Mesenchymal stem cell (in vitro differentiated cells and primary cell): ENCODE measurements around the gene PSTPIP2.

Experiments used
- DNase-seq: peaks from one replicate; pipeline ENCODE4 v3.0.0-alpha.2; 2013
- H2AFZ ChIP-seq: one replicate; pipeline ENCODE4 v1.6.1; 2013; ENCODE audit warnings: low read depth, mild to moderate bottlenecking, control low read depth, inconsistent platforms, low read length, moderate library complexity
- H2AK5ac ChIP-seq: 2 replicates; pipeline ENCODE4 v1.6.1; 2013; ENCODE audit warnings: low read length, moderate library complexity, mild to moderate bottlenecking, inconsistent platforms; ENCODE audit not compliant: severe bottlenecking
- H2BK120ac ChIP-seq: one replicate; pipeline ENCODE4 v1.6.1; 2013; ENCODE audit warnings: low read depth, mild to moderate bottlenecking, inconsistent platforms, low read length, moderate library complexity
- H2BK12ac ChIP-seq, 2 experiments: one replicate each; pipeline ENCODE4 v1.6.1; 2013; ENCODE audit warnings: inconsistent platforms in 2 of 2, low read length in 2 of 2, mild to moderate bottlenecking in 2 of 2, moderate library complexity in 2 of 2, control low read depth in 1 of 2
- H2BK15ac ChIP-seq: one replicate; pipeline ENCODE4 v1.6.1; 2013; ENCODE audit warnings: mild to moderate bottlenecking, low read depth, inconsistent platforms; ENCODE audit not compliant: poor library complexity, severe bottlenecking
- H2BK5ac ChIP-seq: 2 replicates; pipeline ENCODE4 v1.6.1; 2013; ENCODE audit warnings: low read depth, mild to moderate bottlenecking, low read length, control low read depth, inconsistent platforms; ENCODE audit not compliant: poor library complexity, severe bottlenecking
- H3K14ac ChIP-seq, 2 experiments: one replicate each; pipeline ENCODE4 v1.6.1; 2013; ENCODE audit warnings: inconsistent platforms in 2 of 2, low read length in 2 of 2, control low read depth in 1 of 2, mild to moderate bottlenecking in 1 of 2, moderate library complexity in 1 of 2
- H3K18ac ChIP-seq, 2 experiments: one replicate each; pipeline ENCODE4 v1.6.1; 2013; ENCODE audit warnings: inconsistent platforms in 2 of 2, low read length in 2 of 2, control low read depth in 1 of 2, low read depth in 1 of 2, mild to moderate bottlenecking in 1 of 2
- H3K23ac ChIP-seq, 2 experiments: one replicate each; pipeline ENCODE4 v1.6.1; 2013; ENCODE audit warnings: inconsistent platforms in 2 of 2, low read length in 2 of 2, mild to moderate bottlenecking in 2 of 2, moderate library complexity in 2 of 2, control low read depth in 1 of 2
- H3K27ac ChIP-seq: 2 replicates; pipeline ENCODE4 v1.5.1; 2013; ENCODE audit warnings: mild to moderate bottlenecking, moderate library complexity, low read length, control low read depth, inconsistent platforms; ENCODE audit not compliant: poor library complexity, severe bottlenecking
- H3K27me3 ChIP-seq, 2 experiments: 2 replicates each; pipeline versions ENCODE4 v1.6.1 to v1.7.0; 2013; ENCODE audit warnings: low read length in 2 of 2, mild to moderate bottlenecking in 2 of 2, moderate library complexity in 2 of 2, control low read depth in 1 of 2, inconsistent platforms in 1 of 2; ENCODE audit not compliant: control insufficient read depth in 1 of 2, insufficient read depth in 1 of 2
- H3K36me3 ChIP-seq, 2 experiments: 2 replicates each; pipeline versions ENCODE4 v1.6.1 to v1.7.0; 2013; ENCODE audit warnings: low read length in 2 of 2, control low read depth in 1 of 2, inconsistent platforms in 1 of 2, low read depth in 1 of 2, mild to moderate bottlenecking in 1 of 2; ENCODE audit not compliant: insufficient read depth in 2 of 2, control insufficient read depth in 1 of 2
- H3K4ac ChIP-seq, 2 experiments: one replicate each; pipeline ENCODE4 v1.6.1; 2013; ENCODE audit warnings: inconsistent platforms in 2 of 2, low read length in 2 of 2, mild to moderate bottlenecking in 2 of 2, moderate library complexity in 2 of 2, control low read depth in 1 of 2, low read depth in 1 of 2
- H3K4me1 ChIP-seq: 2 replicates; pipeline ENCODE4 v1.6.1; 2013; ENCODE audit warnings: low read depth, low read length, control low read depth; ENCODE audit not compliant: control insufficient read depth, insufficient read depth
- H3K4me2 ChIP-seq: 2 replicates; pipeline ENCODE4 v1.6.1; 2013; ENCODE audit warnings: low read length, mild to moderate bottlenecking, inconsistent platforms; ENCODE audit not compliant: poor library complexity, severe bottlenecking
- H3K4me3 ChIP-seq, 2 experiments: 2 replicates each; pipeline versions ENCODE4 v1.5.1 to v1.7.0; 2013; ENCODE audit warnings: low read length in 2 of 2, mild to moderate bottlenecking in 2 of 2, control low read depth in 1 of 2, low read depth in 1 of 2; ENCODE audit not compliant: insufficient read depth in 1 of 2
- H3K79me1 ChIP-seq: replicated peaks from 2 replicates; pipeline ENCODE4 v1.6.1; 2013; ENCODE audit warnings: mild to moderate bottlenecking, control low read depth, low read length, inconsistent platforms; ENCODE audit not compliant: poor library complexity, severe bottlenecking
- H3K9ac ChIP-seq: 2 replicates; pipeline ENCODE4 v1.7.0; 2013; ENCODE audit warnings: mild to moderate bottlenecking, low read length, moderate library complexity
- H3K9me3 ChIP-seq: 2 replicates; pipeline ENCODE4 v1.7.0; 2013; ENCODE audit warnings: mild to moderate bottlenecking, low read length; ENCODE audit not compliant: control insufficient read depth
- H4K8ac ChIP-seq: one replicate; pipeline ENCODE4 v1.6.1; 2013; ENCODE audit warnings: inconsistent platforms, mild to moderate bottlenecking, low read length, moderate library complexity
- H4K91ac ChIP-seq: one replicate; pipeline ENCODE4 v1.6.1; 2013; ENCODE audit warnings: mild to moderate bottlenecking, low read length, inconsistent platforms
- WGBS: methylation state at CpG from one replicate; pipeline ENCODE4 v1.1.7; 2013; ENCODE audit warnings: mixed read lengths; 5-methylcytosine and 5-hydroxymethylcytosine counted together

The PSTPIP2 gene

GRCh38 chr18:45991788-45992187 is 80.3 kb downstream of the PSTPIP2 start:
- Histone ChIP-seq H2AFZ (no peak overlapping the region), H3K27ac (no peak overlapping the region), H3K9ac (no peak overlapping the region), H3K4me3 (no peak overlapping the region), H4K8ac (no peak overlapping the region), H2BK15ac (no peak overlapping the region), H3K4ac (no peak overlapping the region), H3K4me1 (peaks cover 2% of the 10 kb centered on the region), H3K14ac (no peak overlapping the region), H3K23ac (no peak overlapping the region), H4K91ac (no peak overlapping the region), H2BK12ac (no peak overlapping the region), H3K18ac (no peak overlapping the region), H2BK5ac (no peak overlapping the region), H2BK120ac (no peak overlapping the region), H3K79me1 (no peaks in the 10 kb centered on the region), H3K4me2 (no peak overlapping the region), H3K27me3 (no peaks in the 10 kb centered on the region), H3K36me3 (peaks cover 11 to 36% of the 10 kb centered on the region in 2 experiments), H2AK5ac (no peak overlapping the region), H3K9me3 (no peaks in the 10 kb centered on the region)
- no peak for DNase-seq
- whole genome bisulfite sequencing = 100% methylated on average over 3 of the region's 3 CpGs

- Histone ChIP-seq H3K4ac (no peak overlapping the region), H2BK15ac (no peak overlapping the region), H3K27ac (no peak overlapping the region), H2BK12ac (no peak overlapping the region), H2AFZ (no peak overlapping the region), H3K36me3 (peaks cover 7 to 22% of the 10 kb centered on the region in 2 experiments), H4K8ac (no peak overlapping the region), H3K4me1 (no peaks in the 10 kb centered on the region), H3K9ac (no peak overlapping the region), H3K4me2 (no peak overlapping the region), H3K14ac (no peak overlapping the region), H3K18ac (no peak overlapping the region), H3K4me3 (no peak overlapping the region), H2BK5ac (no peak overlapping the region), H2AK5ac (no peak overlapping the region), H4K91ac (no peak overlapping the region), H2BK120ac (no peak overlapping the region), H3K9me3 (no peaks in the 10 kb centered on the region), H3K27me3 (no peaks in the 10 kb centered on the region), H3K79me1 (no peaks in the 10 kb centered on the region), H3K23ac (no peak overlapping the region)
- WGBS = 96% methylated on average over 4 of the region's 4 CpGs
- DNase-seq = no peak
Measured at GRCh38 chr18:45984546-45985235, 87.4 kb downstream of the PSTPIP2 start.

GRCh38 chr18:45981821-45982220 is 90.2 kb downstream of the PSTPIP2 start:
- Histone ChIP-seq H3K4me3 (no peak overlapping the region), H2BK5ac (no peak overlapping the region), H2AK5ac (no peak overlapping the region), H3K27ac (no peak overlapping the region), H3K9me3 (no peaks in the 10 kb centered on the region), H2AFZ (no peak overlapping the region), H3K14ac (no peak overlapping the region), H3K18ac (no peak overlapping the region), H3K79me1 (no peaks in the 10 kb centered on the region), H2BK15ac (no peak overlapping the region), H3K4me1 (no peaks in the 10 kb centered on the region), H3K4me2 (no peak overlapping the region), H3K9ac (no peak overlapping the region), H3K36me3 (no peaks in the 10 kb centered on the region), H4K8ac (no peak overlapping the region), H2BK12ac (no peak overlapping the region), H3K23ac (no peak overlapping the region), H3K4ac (no peak overlapping the region), H3K27me3 (no peaks in the 10 kb centered on the region), H4K91ac (no peak overlapping the region), H2BK120ac (no peak overlapping the region)
- DNase-seq = no peak
- 100% methylated on average over 1 of the region's 2 CpGs for WGBS

GRCh38 chr18:45980229-45980628 is 91.8 kb downstream of the PSTPIP2 start:
- Histone ChIP-seq H3K14ac (no peak overlapping the region), H3K27me3 (no peaks in the 10 kb centered on the region), H2BK5ac (no peak overlapping the region), H3K27ac (no peak overlapping the region), H3K4me2 (no peak overlapping the region), H3K18ac (no peak overlapping the region), H3K4ac (no peak overlapping the region), H3K23ac (no peak overlapping the region), H4K91ac (no peak overlapping the region), H2BK12ac (no peak overlapping the region), H2AFZ (no peak overlapping the region), H3K36me3 (no peaks in the 10 kb centered on the region), H2BK15ac (no peak overlapping the region), H3K4me1 (no peaks in the 10 kb centered on the region), H3K4me3 (no peak overlapping the region), H3K79me1 (no peaks in the 10 kb centered on the region), H2AK5ac (no peak overlapping the region), H3K9ac (no peak overlapping the region), H3K9me3 (no peaks in the 10 kb centered on the region), H4K8ac (no peak overlapping the region), H2BK120ac (no peak overlapping the region)
- no peak for DNase-seq
- WGBS = 70% methylated on average over 2 of the region's 2 CpGs
